ENCODE measurements around the gene SSTR4. TPM values are rescaled to one million over a fixed set of nuclear protein-coding genes. Genes with fewer than 3 reads are reported as not detected.

Gene SSTR4
- total RNA-seq, 1 experiment from 2014 or later = not detected

- Histone ChIP-seq H3K79me2 (ENCODE audit: insufficient read depth, low read length) (no peaks in the 10 kb centered on the region), H4K20me1 (ENCODE audit: insufficient read depth) (no peaks in the 10 kb centered on the region), H3K9me2 (ENCODE audit: insufficient read depth) (no peaks in the 10 kb centered on the region), H3K4me2 (ENCODE audit: low read length) (no peak overlapping the region), H3K27me3 (ENCODE audit: insufficient read depth, low read length) (0 out of 2 replicates have a peak, but pooled peaks cover 3% of the 10 kb centered on the region), H3K27ac (ENCODE audit: low read depth, low read length) (no peak overlapping the region), H3K4me3 (replicated peaks in 1 of 2; ENCODE audit: low read depth in 1 of 2, low read length in 2 of 2) (no peak overlapping the region), H3K36me3 (ENCODE audit: control insufficient read depth in 1 of 2, insufficient read depth in 2 of 2, low read length in 2 of 2) (no peaks in the 10 kb centered on the region), H3K4me1 (ENCODE audit: control insufficient read depth in 1 of 2, insufficient read depth in 2 of 2, low read length in 2 of 2) (no peaks in the 10 kb centered on the region), H3K9me3 (ENCODE audit: control insufficient read depth in 1 of 2, insufficient read depth in 1 of 2, low read depth in 1 of 2, low read length in 2 of 2) (no peaks in the 10 kb centered on the region), H2AFZ (ENCODE audit: low read depth, low read length, poor library complexity, severe bottlenecking) (no peak overlapping the region), H3K9ac (ENCODE audit: low read length) (no peak overlapping the region)
- ATAC-seq (no peak), DNase-seq (ENCODE audit: low read depth, low spot score) (no peak)
- no peak for TF ChIP-seq MAX (IDR thresholded peaks at IDR 0.05)
- TF ChIP-seq SRF (IDR thresholded peaks at IDR 0.05; ENCODE audit: low read depth) = no peak
- TF ChIP-seq EZH2 (IDR thresholded peaks at IDR 0.05) = no peak
- no peak for TF ChIP-seq CEBPB (IDR thresholded peaks at IDR 0.05; ENCODE audit: low read depth)
- no peak for TF ChIP-seq YY1 (IDR thresholded peaks at IDR 0.05; ENCODE audit: extremely low read depth, insufficient replicate concordance, low read depth, low read length)
- TF ChIP-seq CBX3 (IDR thresholded peaks at IDR 0.05; ENCODE audit: low read depth) = no peak
- no peak for TF ChIP-seq ATF3 (IDR thresholded peaks at IDR 0.05)
- no peak for TF ChIP-seq JUND (IDR thresholded peaks at IDR 0.05)
- no peak for TF ChIP-seq TCF7L2 (IDR thresholded peaks at IDR 0.05; ENCODE audit: borderline replicate concordance, extremely low read depth, insufficient read depth, insufficient read length)
- no peak for TF ChIP-seq FOSL1 (IDR thresholded peaks at IDR 0.05; ENCODE audit: low read depth)
- no peak for TF ChIP-seq POLR2AphosphoS5 (IDR thresholded peaks at IDR 0.05; ENCODE audit: low read depth, low read length)
- TF ChIP-seq CTCF (IDR thresholded peaks at IDR 0.05 in 2 of 3, conservative IDR thresholded peaks at IDR 0.05 in 1 of 3; ENCODE audit: borderline replicate concordance in 1 of 3, insufficient read depth in 1 of 3, low read depth in 2 of 3, low read length in 2 of 3) = no peak
- no peak for TF ChIP-seq RAD21 (IDR thresholded peaks at IDR 0.05; ENCODE audit: low read depth)
- no peak for TF ChIP-seq SP1 (IDR thresholded peaks at IDR 0.05; ENCODE audit: low read depth)
- no peak for TF ChIP-seq ZBTB33 (IDR thresholded peaks at IDR 0.05; ENCODE audit: extremely low read depth, insufficient replicate concordance, low read length)
- TF ChIP-seq ELF1 (IDR thresholded peaks at IDR 0.05; ENCODE audit: borderline replicate concordance, low read depth) = no peak
- ChIA-PET RAD21 (ENCODE audit: low non-redundant PET in 1 of 2, low total read pairs in 2 of 2, uncharacterized antibody in 2 of 2, unreplicated experiment in 2 of 2) (no interaction called here), CTCF (no interaction called here), POLR2A (no interaction called here)
- intact Hi-C loops (cut with micrococcal nuclease) = no loop called here
- BruUV-seq (replicated peaks) = no TSS peak
These were observed 14.7 kb upstream of the SSTR4 start for GRCh38 chr20:23020230-23021018.

Measured in HCT116 (cell line).